ELR (cell line): ENCODE measurements around the gene COL12A1.

ENCODE experiments used
- DNase-seq: peaks from one replicate; pipeline ENCODE4 v3.0.0-alpha.2; 2015; ENCODE audit warnings: low read depth

Gene COL12A1

DNA sequence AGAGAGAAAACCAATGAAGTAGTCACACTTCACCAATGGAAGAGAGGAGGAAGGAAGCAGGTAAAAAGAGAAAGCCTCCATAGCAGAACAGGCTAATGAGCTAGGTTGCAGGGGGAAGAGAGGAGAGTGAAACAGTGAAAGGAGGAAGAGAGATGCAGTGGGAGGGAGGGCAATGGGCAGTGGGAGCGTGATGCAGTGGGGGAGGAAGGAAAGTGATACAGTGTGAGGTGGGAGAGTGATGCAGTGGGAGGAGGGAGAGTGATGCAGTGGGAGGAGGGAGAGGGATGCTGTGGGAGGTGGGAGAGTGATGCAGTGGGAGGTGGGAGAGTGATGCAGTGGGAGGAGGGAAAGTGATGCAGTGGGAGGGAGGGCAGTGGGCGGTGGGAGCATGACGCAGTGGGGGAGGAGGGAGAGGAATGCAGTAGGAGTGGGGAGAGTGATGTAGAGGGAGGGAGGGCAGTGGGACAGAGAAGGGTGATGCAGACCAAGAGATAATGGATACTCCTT is 29.7 kb downstream of the COL12A1 start:
- no peak for DNase-seq

DNA sequence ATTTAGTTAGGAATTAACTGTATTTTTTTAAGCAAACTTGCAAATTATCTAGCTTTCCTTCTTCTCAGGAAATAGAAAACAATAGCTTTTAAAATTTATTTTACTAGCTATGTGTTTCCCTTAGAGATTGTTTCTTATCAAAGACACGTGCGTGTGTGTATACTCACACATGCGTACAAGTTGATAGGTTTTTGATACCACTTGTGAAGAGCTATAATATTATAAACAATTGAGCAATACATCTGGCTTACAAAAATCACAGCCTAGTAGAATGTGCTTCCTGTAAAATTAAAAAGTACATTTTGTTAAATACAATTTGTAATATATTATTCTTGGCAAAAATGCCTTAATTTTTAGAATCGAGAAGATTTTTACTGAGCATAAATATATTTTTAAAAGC is 33.9 kb downstream of the COL12A1 start:
- no peak for DNase-seq

DNA sequence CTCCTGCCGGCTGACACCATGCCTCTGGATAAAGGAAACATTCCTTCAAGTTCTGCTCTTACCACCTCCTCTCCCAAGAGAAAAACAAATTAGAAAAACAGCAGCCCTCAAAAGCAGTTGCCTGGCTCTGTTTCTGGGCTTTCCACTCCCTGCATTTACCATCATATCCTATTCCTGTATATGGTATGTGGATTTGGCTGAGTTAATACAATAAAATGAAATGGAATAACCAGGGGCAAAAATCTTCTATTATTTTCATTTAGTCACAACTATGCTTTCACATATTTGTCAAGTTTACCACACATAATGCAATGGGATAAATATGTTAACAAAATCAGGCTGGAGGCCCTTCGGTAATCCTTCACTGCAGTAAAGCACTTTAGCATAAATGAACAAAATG is 34.3 kb downstream of the COL12A1 start:
- no peak for DNase-seq

DNA sequence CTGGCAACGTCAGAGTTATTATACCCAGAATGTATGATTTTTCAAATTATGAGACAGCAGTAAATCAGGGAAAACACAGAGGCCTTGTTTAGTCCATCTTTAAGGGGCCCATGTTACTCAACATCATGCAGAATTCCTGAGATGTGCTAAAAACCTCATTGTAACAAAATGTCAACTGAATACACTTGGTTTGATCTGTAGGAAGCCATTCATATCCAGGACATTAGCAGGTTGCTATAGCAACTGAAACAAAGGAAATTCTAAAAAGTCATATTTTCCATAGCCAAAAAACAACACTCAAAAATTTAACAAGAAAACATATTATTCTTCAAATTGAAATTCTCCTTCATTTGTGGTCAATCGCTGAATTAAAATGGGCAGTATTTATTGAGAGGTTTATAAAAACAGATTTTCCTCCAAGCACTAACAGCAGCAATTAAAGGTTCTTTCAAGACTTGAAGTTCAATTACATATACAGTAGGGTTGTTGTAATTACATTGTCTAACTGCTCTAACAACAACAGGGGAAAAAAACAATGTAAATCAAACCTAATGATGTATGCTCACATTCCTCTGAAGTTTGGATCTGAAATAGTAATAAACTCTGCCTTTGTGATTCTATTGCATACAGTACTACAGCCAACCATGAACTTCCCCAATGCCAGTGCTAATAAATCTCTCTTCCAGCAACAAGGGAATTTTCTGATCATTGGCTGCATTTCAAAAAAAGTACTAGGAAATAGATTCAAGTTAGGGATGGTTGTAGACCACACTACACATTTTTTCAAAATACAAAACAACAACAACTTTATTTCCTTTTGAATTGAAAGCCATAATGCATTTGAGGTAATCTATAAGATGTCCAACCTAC is 34.9 kb downstream of the COL12A1 start:
- DNase-seq, result no peak

DNA sequence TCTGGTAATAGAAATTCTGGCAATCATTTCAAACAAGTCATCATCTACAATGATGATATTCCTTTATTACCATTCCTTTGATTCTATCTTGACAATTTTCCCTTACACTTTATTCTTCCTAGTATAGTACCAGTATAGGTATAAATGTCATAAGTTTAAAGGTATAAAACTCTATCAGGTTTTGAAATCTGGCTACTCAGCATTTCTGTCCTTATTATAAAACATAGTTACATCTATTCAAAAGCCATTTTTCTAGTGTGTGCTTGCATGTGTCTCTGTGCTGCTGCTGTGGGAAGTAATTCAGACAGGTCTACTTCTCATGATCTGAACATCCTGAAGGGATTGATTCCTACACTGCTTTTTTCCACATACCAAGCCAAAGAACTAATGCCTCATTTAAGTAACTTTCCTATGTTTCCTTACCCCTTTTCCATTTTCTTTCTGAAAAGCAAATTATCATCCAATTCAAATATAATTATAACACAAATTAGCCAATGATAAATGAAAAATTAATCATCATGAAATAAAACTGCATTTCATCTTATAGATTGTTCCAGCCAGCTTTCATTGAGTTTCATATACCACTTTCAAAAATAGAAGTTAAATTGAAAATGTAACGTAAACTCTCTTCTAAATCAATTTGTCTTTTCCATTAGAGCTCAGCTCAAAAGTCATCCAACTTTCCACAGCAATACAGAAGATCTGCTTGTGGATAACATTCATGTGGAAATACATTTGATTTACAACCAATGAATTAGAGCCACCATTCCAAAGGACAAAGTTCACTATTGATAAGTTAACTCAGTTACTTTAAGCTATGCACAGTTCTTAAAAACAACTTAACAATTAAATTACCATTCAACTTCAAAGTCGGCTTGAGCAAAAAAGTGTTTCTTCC is 35.9 kb downstream of the COL12A1 start:
- no peak for DNase-seq

DNA sequence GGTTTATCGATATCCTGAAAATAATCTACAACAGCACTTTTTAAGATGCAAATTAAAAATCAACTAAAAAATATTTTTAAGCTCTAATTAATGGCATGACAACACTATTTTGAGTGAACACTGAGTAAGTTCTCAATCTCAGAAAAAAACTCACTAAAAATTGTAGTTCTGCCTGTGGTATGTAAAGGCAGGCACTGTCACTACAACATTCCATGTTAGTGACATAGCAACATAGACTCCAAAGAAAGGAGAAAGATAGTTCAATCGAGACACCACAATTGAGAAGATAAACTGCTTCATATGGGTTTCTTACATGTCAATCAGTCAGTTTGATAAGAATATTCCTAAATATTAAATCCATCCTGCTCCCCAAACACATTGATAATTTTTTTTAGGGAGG is 38.0 kb downstream of the COL12A1 start:
- DNase-seq, result no peak

DNA sequence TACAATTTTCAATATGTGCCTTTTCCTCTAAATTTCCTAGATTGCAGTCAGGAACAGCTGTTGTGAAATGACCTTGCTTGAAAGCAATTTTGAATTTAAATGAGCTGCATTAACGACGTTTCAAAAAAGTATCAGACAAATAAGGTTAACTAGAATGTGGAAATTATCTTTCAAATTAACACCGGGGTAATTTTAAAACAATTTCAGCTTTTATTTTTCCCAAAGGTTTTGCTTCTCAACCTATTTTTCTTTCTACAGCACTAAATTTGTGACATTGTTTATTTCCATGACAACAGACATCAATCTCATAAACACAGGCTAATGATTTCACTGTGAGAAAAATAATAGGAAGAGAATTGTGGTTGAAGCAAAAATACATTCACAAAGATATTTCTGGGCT is 38.5 kb downstream of the COL12A1 start:
- DNase-seq, result no peak

DNA sequence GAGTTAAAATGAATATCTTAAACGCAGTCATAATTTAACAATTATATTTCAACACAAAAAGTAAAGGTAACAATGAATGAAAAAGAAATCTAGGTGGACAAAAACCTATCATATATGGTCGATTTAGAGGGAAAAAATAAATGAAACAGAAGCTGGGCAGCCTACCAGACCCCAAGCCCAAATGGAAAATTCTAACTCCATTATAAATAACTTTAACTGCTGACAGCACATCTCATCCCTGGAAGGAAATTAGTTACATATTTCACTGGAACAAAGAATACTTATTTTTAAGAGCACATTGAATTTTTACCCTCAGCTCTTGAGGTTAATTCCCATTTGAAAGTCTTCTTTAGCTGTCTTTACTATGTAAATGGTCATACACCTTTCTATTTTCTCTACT is 39.1 kb downstream of the COL12A1 start:
- no peak for DNase-seq

DNA sequence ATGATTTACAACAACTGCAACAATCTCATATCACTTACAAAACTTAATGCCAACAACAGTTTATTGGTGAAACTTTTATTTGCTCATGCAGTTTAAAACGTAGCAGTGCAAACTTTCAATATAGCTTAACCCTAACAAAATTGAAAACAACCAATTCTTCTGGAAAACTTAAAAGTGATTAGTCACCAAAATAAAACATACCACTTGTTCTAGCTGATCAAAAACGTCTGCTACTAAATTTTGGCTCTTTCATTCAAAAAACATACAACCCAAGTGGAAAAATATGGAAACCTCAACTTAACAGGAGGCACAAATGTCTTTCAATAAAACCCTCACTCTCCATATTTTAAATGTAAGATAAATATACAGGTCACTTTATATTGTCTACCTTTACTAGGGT is 39.6 kb downstream of the COL12A1 start:
- DNase-seq, result no peak

DNA sequence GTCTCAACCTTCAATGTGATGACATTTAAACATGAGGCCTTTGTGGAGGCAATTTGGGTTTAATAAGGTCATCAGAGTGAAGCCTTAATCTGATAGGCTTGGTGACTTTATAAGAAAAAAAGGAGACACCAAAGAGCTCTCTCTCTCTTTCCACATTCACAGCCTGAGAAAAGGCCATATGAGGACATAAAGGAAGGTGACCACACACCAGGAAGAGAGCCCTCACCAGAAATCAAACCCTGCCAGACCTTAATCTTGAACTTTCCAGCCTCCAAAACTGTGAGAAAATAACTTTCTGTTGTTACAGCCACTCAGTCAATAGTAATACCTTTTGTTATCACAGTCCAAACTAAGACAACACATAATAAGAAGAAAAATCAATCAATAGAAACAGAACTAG is 47.7 kb downstream of the COL12A1 start:
- DNase-seq, result no peak

DNA sequence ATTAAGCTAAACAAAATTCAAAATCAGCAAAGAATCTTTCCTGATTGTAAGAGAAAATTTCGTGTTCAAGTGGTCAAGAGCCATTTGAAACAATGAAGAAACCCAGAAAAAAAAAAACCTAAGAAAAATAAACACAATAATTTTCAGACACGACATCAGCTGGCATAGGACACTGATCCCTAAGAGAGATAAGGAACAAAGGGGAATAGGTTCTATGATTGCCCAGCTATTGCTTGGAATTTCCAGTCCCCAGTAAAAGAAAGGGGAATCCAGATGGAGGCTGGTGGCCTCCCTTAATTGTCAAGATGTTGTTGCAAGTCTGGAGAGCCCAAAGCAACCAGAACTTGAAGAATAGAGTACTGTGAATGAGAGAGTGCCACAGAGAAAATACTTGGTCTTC is 48.5 kb downstream of the COL12A1 start:
- no peak for DNase-seq

DNA sequence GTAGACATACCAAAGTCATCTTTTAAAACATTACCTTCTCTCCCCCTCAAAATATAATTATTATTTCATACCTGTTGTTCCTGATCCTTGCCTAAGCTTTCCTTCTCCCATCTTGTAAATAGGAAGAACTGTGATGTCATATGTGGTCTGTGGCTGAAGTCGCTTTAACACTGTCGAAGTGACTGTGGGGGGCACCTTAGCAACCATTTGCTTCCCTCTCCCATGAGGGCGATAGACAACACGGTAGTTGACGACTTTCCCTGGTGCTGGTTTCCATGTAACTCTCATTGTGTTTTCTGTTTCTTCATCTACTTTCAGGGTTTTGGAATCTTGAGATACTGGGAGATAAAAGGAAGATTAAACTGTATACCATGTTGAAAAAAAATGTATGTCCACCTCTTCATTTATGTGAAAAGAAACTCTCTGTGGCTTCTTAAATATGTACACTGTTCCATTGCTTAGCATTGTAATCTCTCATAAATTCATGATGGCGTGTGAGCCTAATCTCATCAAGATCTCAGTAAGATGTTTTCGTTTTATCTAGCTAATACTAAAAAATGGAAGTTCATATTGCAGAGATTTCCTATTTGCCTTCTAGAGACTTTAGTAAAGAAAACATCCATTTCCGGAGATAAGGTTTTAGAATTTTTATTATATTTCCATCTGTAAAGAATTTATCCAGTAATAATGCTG is 49.5 kb downstream of the COL12A1 start:
- DNase-seq, result no peak

DNA sequence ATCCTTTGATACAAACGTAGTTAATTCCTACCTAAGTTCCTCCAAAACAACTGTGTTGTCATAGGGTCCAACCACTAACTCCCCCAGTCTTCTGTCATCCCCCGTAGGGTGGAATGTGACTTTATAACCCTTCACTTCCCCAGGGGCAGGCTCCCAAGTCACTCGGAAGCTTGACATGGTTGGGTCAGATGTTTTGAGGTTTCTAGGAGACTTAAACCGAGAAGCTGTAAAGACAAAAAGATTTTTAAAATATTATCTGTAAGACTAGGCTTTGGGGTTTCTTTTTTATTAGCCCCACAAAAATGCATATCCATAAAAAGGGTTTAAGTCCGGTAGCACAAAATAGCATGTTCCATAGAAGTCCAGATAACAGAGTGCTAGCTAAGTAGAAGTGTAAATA is 50.2 kb downstream of the COL12A1 start:
- no peak for DNase-seq

DNA sequence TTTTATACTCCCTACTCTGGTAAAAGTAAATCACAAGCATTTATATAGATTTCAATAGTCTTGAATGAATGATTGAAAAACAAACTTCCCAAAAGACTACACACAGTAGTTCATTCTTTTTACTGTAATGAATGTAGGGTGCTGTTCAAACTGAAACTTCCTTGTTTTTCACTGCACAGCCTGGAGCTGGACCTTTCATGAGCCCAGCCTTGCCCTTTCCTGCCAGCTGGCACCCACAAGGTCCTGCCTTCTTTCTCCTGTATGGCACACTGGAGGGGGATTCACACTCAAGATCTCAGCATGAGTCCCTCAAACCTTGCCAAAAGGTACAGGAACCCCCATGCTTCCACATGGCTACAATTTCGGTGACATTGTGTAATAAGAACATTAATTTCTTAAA is 50.9 kb downstream of the COL12A1 start:
- DNase-seq, result no peak

DNA sequence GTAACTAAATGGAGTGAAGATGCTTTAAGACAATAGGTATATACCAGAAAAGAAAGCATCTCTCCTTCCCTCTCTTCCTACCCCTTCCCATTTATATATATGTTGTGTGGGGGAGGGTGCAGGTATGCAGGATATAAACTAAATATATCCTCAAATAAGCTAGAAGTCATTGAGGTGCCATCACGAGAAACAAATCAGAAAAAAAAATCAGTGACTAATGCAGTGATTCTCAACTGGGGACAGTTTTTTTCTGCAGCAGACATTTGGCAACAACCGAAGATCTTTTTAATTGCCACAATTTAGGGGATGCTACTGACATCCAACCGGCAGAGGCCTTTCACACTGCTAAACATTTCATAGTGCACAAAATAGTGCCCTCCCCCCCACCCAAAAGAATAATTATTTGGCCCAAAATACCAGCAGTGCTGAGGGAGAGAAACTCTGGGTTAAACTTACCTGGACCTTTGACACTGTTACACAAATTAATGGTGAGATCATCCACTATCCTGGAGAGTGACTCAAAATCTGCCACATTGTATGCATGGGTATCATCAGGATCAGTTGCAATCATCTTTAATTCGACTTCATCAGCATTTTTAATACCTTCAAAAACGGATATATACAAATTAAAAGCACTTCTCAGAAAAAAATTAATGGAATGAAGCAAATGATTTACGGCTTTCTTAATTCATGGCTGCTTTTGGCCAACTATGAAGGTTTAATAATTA is 55.0 kb downstream of the COL12A1 start:
- peak; percentile 49 for DNase-seq

DNA sequence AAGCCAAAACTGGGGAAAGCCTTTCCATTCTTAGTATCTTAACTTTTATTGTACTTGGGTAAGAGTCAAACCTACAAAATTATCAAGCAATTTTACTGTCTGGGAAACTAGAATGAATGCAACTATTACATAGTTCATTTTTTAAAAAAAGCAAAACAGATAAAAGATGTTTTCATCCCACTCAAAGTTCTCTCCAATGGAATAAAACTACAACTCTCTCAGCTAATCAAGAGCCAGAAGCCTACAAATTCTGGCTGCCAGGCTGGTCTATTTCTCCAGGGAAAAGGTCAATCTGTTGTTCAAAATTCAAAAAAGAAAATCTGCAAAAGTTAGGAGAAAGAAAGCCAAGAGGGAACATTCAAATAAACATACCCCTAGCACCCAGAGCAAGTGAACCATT is 56.2 kb downstream of the COL12A1 start:
- no peak for DNase-seq

DNA sequence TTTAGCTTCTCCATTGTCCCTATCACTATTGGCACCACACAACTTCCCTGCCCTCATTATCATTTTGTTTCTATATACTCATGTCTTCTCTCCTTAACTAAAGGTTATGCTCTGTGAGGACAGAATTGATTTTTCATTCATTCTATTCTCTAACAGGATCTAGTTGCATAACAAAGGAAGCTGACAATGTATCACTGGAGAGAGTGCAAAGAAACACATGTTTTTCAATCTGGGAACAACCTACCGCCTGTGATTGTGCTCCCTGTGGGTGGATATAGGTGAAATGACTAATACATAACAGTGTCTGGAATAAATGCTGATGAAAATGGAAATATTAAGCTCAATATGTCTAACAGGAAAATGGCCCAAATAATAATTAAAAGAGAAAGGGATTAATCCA is 56.6 kb downstream of the COL12A1 start:
- peak; percentile 8 for DNase-seq

DNA sequence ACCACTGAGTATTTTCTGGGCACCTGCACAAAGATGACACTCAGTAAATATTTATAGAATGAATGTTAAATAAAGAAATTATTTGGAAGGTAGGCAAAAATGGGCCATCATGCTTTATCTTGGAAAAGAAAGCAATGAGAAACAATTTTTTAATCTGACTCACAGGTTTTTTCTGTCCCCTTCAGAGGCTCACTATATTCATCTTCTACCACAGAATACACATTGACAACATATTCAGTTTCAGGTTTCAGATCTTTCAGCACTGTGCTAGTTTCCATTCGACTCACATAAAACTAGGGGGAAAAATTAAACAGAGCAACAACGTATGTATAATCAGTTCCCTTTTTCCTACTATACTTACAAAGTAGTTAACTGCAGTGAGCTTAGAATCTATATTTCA is 58.3 kb downstream of the COL12A1 start:
- no peak for DNase-seq

DNA sequence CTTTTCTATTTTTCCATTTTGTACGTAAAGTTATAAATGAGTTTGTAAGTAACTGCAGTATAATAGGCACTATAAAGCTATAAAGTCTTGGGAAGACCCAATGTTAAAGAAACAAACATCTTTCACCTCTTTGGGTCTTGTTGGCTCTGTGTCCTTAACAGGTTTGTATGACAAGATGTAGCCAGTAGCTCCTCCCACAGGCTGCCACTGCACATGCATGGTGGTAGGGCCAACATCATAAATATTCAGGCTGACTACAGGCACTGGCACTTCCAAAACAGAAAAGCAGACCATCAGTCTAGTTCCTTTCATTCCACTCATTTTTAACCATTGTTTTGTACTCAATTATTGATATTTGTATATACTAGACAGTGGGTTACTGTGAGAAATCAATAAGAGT is 59.9 kb downstream of the COL12A1 start:
- DNase-seq, result no peak

DNA sequence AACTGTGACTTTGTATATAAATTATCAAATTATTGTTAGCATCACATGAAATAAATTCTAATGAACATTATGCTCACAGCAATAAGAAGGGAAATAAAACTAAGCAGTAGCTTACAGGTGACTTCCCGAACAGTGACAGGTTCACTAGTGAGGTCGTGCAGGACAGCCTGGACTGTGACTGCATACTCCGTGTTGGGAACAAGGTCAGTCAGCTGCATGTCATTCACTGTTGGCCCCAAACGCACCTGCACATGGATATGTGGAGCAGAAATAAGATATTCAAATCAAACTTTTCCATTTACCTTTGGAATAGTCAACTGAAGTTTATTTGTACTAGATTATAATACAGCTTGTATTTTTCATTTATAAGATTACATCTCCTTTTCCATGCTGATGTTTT is 60.6 kb downstream of the COL12A1 start:
- no peak for DNase-seq

DNA sequence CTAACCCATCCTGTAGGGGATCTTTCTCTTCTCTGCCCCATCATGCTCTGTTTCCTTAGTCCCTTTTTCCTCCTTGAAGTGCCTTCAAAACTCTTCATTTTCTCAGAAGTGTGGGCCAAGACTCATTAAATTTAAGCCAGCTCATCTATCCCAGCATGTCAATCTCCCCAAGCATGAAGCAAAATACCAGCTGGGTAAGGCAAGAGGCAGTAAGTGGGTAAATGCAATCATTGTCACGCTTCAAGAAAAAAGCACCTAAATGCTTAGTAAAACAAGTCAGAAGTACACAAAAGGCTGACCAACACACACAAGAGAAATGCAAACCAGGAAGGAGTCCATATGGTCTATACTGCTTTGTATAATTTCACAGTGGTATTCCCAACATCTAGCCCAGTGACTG is 61.5 kb downstream of the COL12A1 start:
- DNase-seq, result no peak

DNA sequence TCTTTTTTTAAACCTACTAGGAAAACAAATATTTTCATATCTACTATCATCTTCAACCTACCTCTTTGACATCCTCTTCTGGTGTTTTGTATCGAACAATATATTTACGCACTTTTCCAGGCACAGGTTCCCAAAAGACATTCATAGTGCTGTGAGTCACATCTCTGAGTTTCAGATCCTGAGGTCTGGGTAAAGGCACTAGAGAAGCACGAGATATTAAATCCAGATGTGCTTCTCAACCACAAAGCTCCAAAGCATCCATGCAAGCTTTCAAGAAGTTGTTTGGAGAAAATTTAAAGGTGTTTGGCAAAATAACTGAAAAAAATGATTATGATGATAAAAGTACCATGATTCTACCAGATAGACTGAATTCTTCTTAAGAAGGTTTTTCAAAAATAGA is 62.7 kb downstream of the COL12A1 start:
- DNase-seq, result peak; percentile 40
